MM.1S (cell line): ENCODE data around the gene TOMM7.

Source experiments
- CTCF ChIP-seq: fragments of 300-600 bp; sonication (generic); IDR thresholded peaks from 2 replicates; pipeline ENCODE4 v1.5.1; 2016; ENCODE audit warnings: antibody characterized with exemption, low read length, mixed read lengths
- EZH2 ChIP-seq: fragments of 300-600 bp; sonication (generic); optimal IDR thresholded peaks from 2 replicates; pipeline ENCODE3; 2017; ENCODE audit warnings: low read depth, mild to moderate bottlenecking, antibody characterized with exemption, low read length, mixed read lengths

- no peak for TF ChIP-seq CTCF
- TF ChIP-seq EZH2 = no peak
Measured at GRCh38 chr7:22833113-22833855, 10.6 kb upstream of the TOMM7 start.
